ENCODE measurements around the gene HOOK2. TPM values are rescaled to one million over a fixed set of nuclear protein-coding genes. Genes with fewer than 3 reads are reported as not detected.
A peak's percentile ranks its signal among the peaks of the same experiment; 100 is the strongest.

Gene HOOK2
- total RNA-seq, 1 experiment from 2014 or later: 14.3 TPM

DNA sequence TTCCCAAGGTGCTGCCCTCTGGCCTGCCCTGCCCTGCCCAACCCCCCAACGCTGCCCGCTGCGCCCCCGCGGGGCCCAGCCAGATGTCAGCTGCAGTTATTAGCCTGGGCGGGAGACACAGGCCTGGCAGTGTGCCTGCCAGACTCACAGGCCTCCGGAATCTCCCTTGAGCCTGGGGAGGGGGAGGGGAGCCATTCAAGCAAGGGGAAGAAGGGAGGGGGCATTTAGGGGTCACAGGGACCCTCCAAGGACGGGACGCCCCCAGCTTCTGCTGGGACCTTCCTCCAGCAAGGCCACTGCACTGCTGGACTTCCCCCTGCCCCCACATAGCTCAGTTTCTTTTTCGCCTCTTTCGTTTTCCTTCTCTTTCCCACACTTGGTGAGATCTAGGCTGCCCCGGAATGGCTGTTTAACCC is 13.3 kb upstream of the HOOK2 start:
- intact Hi-C loops (cut with micrococcal nuclease; ENCODE audit: unreplicated experiment) (no loop called here), in situ Hi-C loops (cut with HindIII; ENCODE audit: low pct_unique_long_range_greater_than_20kb, low sequenced_read_pairs) (no loop called here)
- Histone ChIP-seq H3K4me1 (ENCODE audit: control insufficient read depth, insufficient read depth, low read length) (peaks cover 52% of the 10 kb centered on the region), H3K9me3 (ENCODE audit: control insufficient read depth, insufficient read depth, low read depth, low read length) (no peaks in the 10 kb centered on the region), H3K36me3 (ENCODE audit: control insufficient read depth, insufficient read depth, low read length) (peaks cover 2% of the 10 kb centered on the region), H3K27ac (ENCODE audit: low read length) (peak overlapping the region; percentile 99), H3K4me3 (ENCODE audit: low read depth in 2 of 2, low read length in 2 of 2) (peak overlapping the region; percentile 51 to 75), H3K27me3 (ENCODE audit: control insufficient read depth, insufficient read depth, low read length) (no peaks in the 10 kb centered on the region)
- BruUV-seq (replicated peaks): TSS peak; percentile 83
- no peak for ATAC-seq
- ChIA-PET POLR2A (interaction anchor here (0.6 kb wide), 2 partner anchors 13 to 1683 kb away, joined by 3 to 10 read pairs; no protein-coding TSS in a partner anchor), CTCF (interaction anchor here (0.9 to 1.1 kb wide), 2 partner anchors 11 to 15 kb away, joined by 3 to 4 read pairs; no protein-coding TSS in a partner anchor)
- no peak for TF ChIP-seq TCF7L2 (IDR thresholded peaks at IDR 0.05; ENCODE audit: low read depth, low read length)
- 0 out of 2 replicates have a peak, but pooled peaks have one; percentile 64 for TF ChIP-seq SIN3A (IDR thresholded peaks at IDR 0.05; ENCODE audit: borderline replicate concordance, insufficient read depth, low read depth, low read length)
- TF ChIP-seq POLR2AphosphoS5 (IDR thresholded peaks at IDR 0.05; ENCODE audit: low read depth, low read length): peak; percentile 58; the same call in 1 of the 2 replicates
- no peak for DNase-seq (ENCODE audit: low read depth, low spot score)

DNA sequence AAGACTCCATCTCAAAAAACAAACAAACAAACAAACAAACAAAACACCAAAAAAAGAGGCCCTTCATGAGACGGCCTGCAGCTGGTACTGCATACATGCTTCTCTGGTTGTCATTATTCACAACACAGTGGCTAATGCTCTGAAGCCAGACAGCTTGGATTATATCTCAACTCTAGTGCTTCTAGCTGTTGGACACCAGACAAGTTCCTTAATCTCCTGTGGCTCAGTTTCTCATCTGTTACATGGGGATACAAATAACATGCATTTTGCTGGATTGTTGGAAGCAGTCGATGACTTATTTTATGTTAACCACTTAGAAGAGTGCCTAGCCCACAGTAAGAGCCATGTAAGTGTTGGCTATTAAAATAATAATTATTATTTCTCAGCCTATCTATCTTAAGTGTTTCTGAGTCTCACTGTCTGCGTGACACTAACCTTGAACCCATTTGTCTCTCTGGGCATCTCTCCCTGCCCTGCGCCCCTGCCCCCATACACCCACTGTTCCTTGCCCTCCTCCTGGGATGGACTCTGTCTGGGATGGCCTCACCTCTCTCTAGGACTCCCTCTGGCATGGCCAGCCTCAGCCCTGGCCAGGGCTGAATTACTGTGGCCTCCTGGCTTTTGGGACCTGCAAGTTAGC is 12.8 kb upstream of the HOOK2 start:
- Histone ChIP-seq H3K36me3 (ENCODE audit: control insufficient read depth, insufficient read depth, low read length) (peaks cover 2% of the 10 kb centered on the region), H3K4me3 (ENCODE audit: low read depth in 2 of 2, low read length in 2 of 2) (no peak overlapping the region; a peak in 1 of 4 replicates), H3K9me3 (ENCODE audit: control insufficient read depth, insufficient read depth, low read depth, low read length) (no peaks in the 10 kb centered on the region), H3K4me1 (ENCODE audit: control insufficient read depth, insufficient read depth, low read length) (peaks cover 56% of the 10 kb centered on the region), H3K27me3 (ENCODE audit: control insufficient read depth, insufficient read depth, low read length) (no peaks in the 10 kb centered on the region), H3K27ac (ENCODE audit: low read length) (peak overlapping the region; percentile 99)
- intact Hi-C loops (cut with micrococcal nuclease; ENCODE audit: unreplicated experiment) (no loop called here), in situ Hi-C loops (cut with HindIII; ENCODE audit: low pct_unique_long_range_greater_than_20kb, low sequenced_read_pairs) (no loop called here)
- TF ChIP-seq, protein P1, sequence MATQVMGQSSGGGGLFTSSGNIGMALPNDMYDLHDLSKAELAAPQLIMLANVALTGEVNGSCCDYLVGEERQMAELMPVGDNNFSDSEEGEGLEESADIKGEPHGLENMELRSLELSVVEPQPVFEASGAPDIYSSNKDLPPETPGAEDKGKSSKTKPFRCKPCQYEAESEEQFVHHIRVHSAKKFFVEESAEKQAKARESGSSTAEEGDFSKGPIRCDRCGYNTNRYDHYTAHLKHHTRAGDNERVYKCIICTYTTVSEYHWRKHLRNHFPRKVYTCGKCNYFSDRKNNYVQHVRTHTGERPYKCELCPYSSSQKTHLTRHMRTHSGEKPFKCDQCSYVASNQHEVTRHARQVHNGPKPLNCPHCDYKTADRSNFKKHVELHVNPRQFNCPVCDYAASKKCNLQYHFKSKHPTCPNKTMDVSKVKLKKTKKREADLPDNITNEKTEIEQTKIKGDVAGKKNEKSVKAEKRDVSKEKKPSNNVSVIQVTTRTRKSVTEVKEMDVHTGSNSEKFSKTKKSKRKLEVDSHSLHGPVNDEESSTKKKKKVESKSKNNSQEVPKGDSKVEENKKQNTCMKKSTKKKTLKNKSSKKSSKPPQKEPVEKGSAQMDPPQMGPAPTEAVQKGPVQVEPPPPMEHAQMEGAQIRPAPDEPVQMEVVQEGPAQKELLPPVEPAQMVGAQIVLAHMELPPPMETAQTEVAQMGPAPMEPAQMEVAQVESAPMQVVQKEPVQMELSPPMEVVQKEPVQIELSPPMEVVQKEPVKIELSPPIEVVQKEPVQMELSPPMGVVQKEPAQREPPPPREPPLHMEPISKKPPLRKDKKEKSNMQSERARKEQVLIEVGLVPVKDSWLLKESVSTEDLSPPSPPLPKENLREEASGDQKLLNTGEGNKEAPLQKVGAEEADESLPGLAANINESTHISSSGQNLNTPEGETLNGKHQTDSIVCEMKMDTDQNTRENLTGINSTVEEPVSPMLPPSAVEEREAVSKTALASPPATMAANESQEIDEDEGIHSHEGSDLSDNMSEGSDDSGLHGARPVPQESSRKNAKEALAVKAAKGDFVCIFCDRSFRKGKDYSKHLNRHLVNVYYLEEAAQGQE (IDR thresholded peaks at IDR 0.05; ENCODE audit: insufficient read depth in 1 of 2, low read depth in 2 of 2, low read length in 1 of 2): no peak
- TF ChIP-seq, protein P2, sequence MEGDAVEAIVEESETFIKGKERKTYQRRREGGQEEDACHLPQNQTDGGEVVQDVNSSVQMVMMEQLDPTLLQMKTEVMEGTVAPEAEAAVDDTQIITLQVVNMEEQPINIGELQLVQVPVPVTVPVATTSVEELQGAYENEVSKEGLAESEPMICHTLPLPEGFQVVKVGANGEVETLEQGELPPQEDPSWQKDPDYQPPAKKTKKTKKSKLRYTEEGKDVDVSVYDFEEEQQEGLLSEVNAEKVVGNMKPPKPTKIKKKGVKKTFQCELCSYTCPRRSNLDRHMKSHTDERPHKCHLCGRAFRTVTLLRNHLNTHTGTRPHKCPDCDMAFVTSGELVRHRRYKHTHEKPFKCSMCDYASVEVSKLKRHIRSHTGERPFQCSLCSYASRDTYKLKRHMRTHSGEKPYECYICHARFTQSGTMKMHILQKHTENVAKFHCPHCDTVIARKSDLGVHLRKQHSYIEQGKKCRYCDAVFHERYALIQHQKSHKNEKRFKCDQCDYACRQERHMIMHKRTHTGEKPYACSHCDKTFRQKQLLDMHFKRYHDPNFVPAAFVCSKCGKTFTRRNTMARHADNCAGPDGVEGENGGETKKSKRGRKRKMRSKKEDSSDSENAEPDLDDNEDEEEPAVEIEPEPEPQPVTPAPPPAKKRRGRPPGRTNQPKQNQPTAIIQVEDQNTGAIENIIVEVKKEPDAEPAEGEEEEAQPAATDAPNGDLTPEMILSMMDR (IDR thresholded peaks at IDR 0.05): no peak
- TF ChIP-seq TCF7L2 (IDR thresholded peaks at IDR 0.05; ENCODE audit: low read depth, low read length) (no peak), SIN3A (IDR thresholded peaks at IDR 0.05; ENCODE audit: borderline replicate concordance, insufficient read depth, low read depth, low read length) (no peak), POLR2AphosphoS5 (IDR thresholded peaks at IDR 0.05; ENCODE audit: low read depth, low read length) (no peak)
- ChIA-PET CTCF (interaction anchor here (0.6 to 1.3 kb wide), 2 partner anchors 10 to 14 kb away, joined by 3 to 4 read pairs; no protein-coding TSS in a partner anchor), POLR2A (interaction anchor here (0.6 kb wide), 1 partner anchor 12 kb away, joined by 3 read pairs; no protein-coding TSS in a partner anchor)
- ATAC-seq (no peak), DNase-seq (ENCODE audit: low read depth, low spot score) (no peak)
- no TSS peak for BruUV-seq (replicated peaks)

Data from Panc1 (cell line).